AG20443 (cell line): ENCODE results near the gene GRIN1.

Experiments used
- DNase-seq: peaks from one replicate; pipeline ENCODE4 v3.0.0; 2012; ENCODE audit warnings: low spot score, mixed read lengths

The GRIN1 gene

GRCh38 chr9:137178939-137179630, 40.1 kb downstream of the GRIN1 start:
- no peak for DNase-seq

GRCh38 chr9:137179761-137180160, 40.8 kb downstream of the GRIN1 start:
- no peak for DNase-seq

GRCh38 chr9:137180491-137180890, 41.5 kb downstream of the GRIN1 start:
- no peak for DNase-seq

GRCh38 chr9:137181680-137182079, 42.7 kb downstream of the GRIN1 start:
- no peak for DNase-seq

- DNase-seq: no peak
Observed at GRCh38 chr9:137182836-137183235, 43.9 kb downstream of the GRIN1 start.

GRCh38 chr9:137183980-137184595, 45.1 kb downstream of the GRIN1 start:
- no peak for DNase-seq

GRCh38 chr9:137184881-137185660, 46.1 kb downstream of the GRIN1 start:
- no peak for DNase-seq

- DNase-seq: no peak
Observed at GRCh38 chr9:137185921-137186320, 47.0 kb downstream of the GRIN1 start.

- DNase-seq: no peak
Observed at GRCh38 chr9:137186385-137186784, 47.4 kb downstream of the GRIN1 start.

- no peak for DNase-seq
Observed at GRCh38 chr9:137187386-137187785, 48.4 kb downstream of the GRIN1 start.

GRCh38 chr9:137188086-137188489, 49.1 kb downstream of the GRIN1 start:
- no peak for DNase-seq

GRCh38 chr9:137188490-137189296, 49.7 kb downstream of the GRIN1 start, which contains the start of the genes ANAPC2 and SSNA1:
ANAPC2 (minus strand) TSS chr9:137188560; CDS start chr9:137188532, 28 bp downstream.
SSNA1 (plus strand) TSS chr9:137188676; CDS start chr9:137188727, 51 bp downstream.
- peak; percentile 98 for DNase-seq

- DNase-seq: no peak
Observed at GRCh38 chr9:137189297-137190295, 50.6 kb downstream of the GRIN1 start.

GRCh38 chr9:137190315-137190856, 51.4 kb downstream of the GRIN1 start:
- DNase-seq: no peak

- no peak for DNase-seq
Observed at GRCh38 chr9:137191245-137191644, 52.3 kb downstream of the GRIN1 start.

GRCh38 chr9:137191691-137192447, 52.9 kb downstream of the GRIN1 start:
- DNase-seq: no peak

GRCh38 chr9:137192448-137192780, 53.5 kb downstream of the GRIN1 start:
- no peak for DNase-seq

- no peak for DNase-seq
Observed at GRCh38 chr9:137192859-137193258, 53.9 kb downstream of the GRIN1 start.

GRCh38 chr9:137193771-137194170, 54.8 kb downstream of the GRIN1 start:
- no peak for DNase-seq

- no peak for DNase-seq
Observed at GRCh38 chr9:137194388-137194787, 55.4 kb downstream of the GRIN1 start.
